Dermis microvascular lymphatic vessel endothelial cell (primary cell): ENCODE results near the gene ZNF189. TPM values are rescaled to one million over a fixed set of nuclear protein-coding genes. Genes with fewer than 3 reads are reported as not detected.
"Not testable (repeated sequence)": the region's sequence is repeated elsewhere in the genome, so short reads cannot be mapped to it uniquely, and the experiment has no call there.

Experiments used
- DNase-seq, 2 donors: peaks; one replicate each; pipeline versions ENCODE4 v3.0.0 to v3.0.0-alpha.2; 2010; ENCODE audit warnings: low read depth in 2 of 2
- total RNA-seq: library from RNA; depleted of rRNA; stranded (reverse); fragments of >200 nt; gene quantifications from 2 replicates; pipeline ENCODE4 v1.2.1, GENCODE V29; 2014

ZNF189 gene
- total RNA-seq, 1 donor from 2014 or later = 23.1 TPM

GRCh38 chr9:101380295-101380694 lies 18.4 kb upstream of the ZNF189 start:
- no peak for DNase-seq

- no peak for DNase-seq
These were observed 17.5 kb upstream of the ZNF189 start for GRCh38 chr9:101381118-101381517.

- DNase-seq = no peak
These were observed 16.8 kb upstream of the ZNF189 start for GRCh38 chr9:101381833-101382342.

GRCh38 chr9:101383361-101383760 lies 15.3 kb upstream of the ZNF189 start:
- DNase-seq = no peak

- DNase-seq = not testable (repeated sequence)
These were observed 13.6 kb upstream of the ZNF189 start, which contains the start of gene BAAT for GRCh38 chr9:101384873-101385536. Gene BAAT, minus strand, starts transcription at chr9:101385006. Its CDS starts 13,602 bp downstream, at chr9:101371404.

GRCh38 chr9:101387871-101388506 lies 10.7 kb upstream of the ZNF189 start:
- DNase-seq = peak; percentile 31 to 54

GRCh38 chr9:101388507-101388993 lies 10.1 kb upstream of the ZNF189 start:
- no peak for DNase-seq

GRCh38 chr9:101393135-101393534 lies 5.5 kb upstream of the ZNF189 start:
- DNase-seq = no peak

- DNase-seq = no peak
These were observed 4.0 kb upstream of the ZNF189 start for GRCh38 chr9:101394687-101395086.

- no peak for DNase-seq
These were observed 944 bp upstream of the ZNF189 start for GRCh38 chr9:101397746-101398067.

GRCh38 chr9:101398930-101399642 lies 435 bp downstream of the ZNF189 start:
- peak in 1 of 2 donors; percentile 2 for DNase-seq

- no peak for DNase-seq
These were observed 956 bp downstream of the ZNF189 start for GRCh38 chr9:101399643-101399970.

- peak in 1 of 2 donors; percentile 84 for DNase-seq
These were observed 1.5 kb downstream of the ZNF189 start for GRCh38 chr9:101400120-101400519.

- DNase-seq = no peak
These were observed 5.0 kb downstream of the ZNF189 start for GRCh38 chr9:101403516-101404285.

GRCh38 chr9:101408374-101409078 lies 9.9 kb downstream of the ZNF189 start:
- no peak for DNase-seq

- no peak for DNase-seq
These were observed 10.4 kb downstream of the ZNF189 start for GRCh38 chr9:101409079-101409477.

GRCh38 chr9:101414839-101415238 lies 16.2 kb downstream of the ZNF189 start:
- no peak for DNase-seq

- DNase-seq = no peak
These were observed 16.9 kb downstream of the ZNF189 start for GRCh38 chr9:101415578-101415977.

GRCh38 chr9:101417389-101417788 lies 18.7 kb downstream of the ZNF189 start:
- DNase-seq = no peak

GRCh38 chr9:101417977-101418376 lies 19.3 kb downstream of the ZNF189 start:
- DNase-seq = no peak
